VCaP (cell line): ENCODE measurements around the gene SLC16A4.

Source experiments
- H3K27ac ChIP-seq: fragments of 450-650 bp; 2 replicates; pipeline ENCODE4 v1.5.1; 2017
- TF ChIP-seq, protein P1 (sequence below): fragments of 450-650 bp; conservative IDR thresholded peaks from 2 replicates; pipeline ENCODE4 v1.5.1; 2017; ENCODE audit warnings: mild to moderate bottlenecking, moderate library complexity

SLC16A4 gene

DNA sequence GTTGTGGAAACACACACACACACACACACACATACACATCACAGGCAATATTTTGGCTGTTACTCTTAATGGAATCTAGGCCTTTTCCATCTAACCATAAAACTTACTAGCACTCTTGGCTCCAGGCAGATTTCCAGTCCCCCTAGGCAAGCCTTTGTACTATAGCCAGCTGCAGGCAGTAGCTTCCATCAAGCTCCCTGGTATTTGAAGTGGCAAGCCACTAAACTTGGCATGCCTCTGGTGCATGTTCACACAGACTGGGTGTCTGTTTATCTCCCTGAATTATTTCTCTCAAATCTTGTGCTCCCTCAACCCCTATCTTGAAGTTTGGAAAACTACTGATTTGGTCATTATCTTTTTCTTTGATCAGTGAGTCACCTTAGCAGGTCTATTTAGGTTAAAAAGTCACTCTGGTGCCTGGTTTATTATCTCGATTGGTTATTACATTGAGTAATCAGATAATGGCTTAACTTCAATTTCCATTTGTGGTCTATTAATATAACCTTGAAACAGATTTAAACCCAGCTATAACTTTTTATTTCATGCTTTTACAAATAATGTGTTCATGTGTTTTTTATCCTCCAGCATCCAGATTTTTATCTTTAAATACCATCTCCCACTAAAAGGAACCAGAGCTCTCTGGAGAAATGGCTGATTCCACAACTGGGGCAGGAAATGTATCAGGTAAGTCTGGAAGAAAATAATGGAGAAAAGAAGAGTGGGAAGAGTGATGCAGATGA is 54.4 kb downstream of the SLC16A4 start:
- peak overlapping the region; percentile 97 for H3K27ac ChIP-seq
- TF ChIP-seq, protein P1, sequence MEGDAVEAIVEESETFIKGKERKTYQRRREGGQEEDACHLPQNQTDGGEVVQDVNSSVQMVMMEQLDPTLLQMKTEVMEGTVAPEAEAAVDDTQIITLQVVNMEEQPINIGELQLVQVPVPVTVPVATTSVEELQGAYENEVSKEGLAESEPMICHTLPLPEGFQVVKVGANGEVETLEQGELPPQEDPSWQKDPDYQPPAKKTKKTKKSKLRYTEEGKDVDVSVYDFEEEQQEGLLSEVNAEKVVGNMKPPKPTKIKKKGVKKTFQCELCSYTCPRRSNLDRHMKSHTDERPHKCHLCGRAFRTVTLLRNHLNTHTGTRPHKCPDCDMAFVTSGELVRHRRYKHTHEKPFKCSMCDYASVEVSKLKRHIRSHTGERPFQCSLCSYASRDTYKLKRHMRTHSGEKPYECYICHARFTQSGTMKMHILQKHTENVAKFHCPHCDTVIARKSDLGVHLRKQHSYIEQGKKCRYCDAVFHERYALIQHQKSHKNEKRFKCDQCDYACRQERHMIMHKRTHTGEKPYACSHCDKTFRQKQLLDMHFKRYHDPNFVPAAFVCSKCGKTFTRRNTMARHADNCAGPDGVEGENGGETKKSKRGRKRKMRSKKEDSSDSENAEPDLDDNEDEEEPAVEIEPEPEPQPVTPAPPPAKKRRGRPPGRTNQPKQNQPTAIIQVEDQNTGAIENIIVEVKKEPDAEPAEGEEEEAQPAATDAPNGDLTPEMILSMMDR: no peak

DNA sequence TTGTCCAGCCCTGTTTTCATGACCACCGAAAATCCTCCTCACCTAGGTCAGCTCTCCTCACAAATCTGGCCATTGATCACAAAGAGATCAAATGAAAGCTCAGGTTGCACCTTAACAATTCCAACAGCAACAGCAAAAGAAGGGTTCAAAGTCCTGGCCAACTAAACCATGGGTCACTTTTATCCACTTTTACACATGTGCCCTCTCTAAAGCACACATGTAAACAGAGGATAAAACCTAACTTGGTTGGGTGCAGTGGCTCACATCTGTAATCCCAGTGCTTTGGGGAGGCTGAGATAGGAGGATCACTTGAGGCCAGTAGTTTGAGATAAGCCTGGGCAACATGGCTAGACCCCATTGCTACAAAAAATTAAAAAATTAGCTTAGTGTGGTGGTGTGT is 55.6 kb downstream of the SLC16A4 start:
- TF ChIP-seq, protein P1: no peak

DNA sequence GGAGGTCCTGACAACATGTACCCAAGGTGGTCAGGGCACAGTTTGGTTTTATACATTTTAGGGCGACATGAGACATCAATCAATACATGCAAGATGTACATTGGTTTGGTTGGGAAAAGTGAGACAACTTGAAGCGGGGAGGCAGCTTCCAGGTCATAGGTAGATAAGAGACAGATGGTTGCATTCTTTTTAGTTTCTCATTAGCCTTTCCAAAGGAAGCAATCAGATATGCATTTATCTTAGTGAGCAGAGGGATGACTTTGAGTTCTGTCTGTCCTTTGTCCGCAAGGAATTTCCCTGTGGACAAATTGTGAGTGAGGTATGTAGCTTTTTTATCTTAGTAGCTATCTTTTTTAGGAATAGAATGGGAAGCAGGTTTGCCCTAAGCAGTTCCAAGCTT is 62.1 kb downstream of the SLC16A4 start:
- H3K27ac ChIP-seq: no peak overlapping the region
- TF ChIP-seq, protein P1: no peak

More for the DNA sequence above, 55.6 kb downstream of the SLC16A4 start:
- peak overlapping the region; percentile 97 for H3K27ac ChIP-seq

DNA sequence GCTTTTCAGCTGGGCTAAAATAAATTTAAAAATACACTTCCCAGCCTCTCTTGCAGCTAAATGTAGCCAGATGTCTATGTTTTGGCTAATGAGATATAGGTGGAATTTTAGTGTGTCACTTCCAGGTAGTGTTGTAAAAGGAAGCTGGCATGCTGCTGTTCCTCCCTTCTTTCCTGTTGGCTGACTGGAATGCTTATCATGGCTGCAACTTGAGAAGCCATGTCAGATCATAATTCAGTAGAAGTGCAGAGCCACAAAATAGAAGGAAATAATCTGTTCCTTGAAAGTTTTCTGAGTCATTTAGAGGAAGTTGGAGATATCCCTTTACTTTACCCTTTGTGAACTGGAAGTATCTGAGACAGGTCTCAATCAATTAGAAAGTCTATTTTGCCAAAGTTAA is 62.6 kb downstream of the SLC16A4 start:
- TF ChIP-seq, protein P1: no peak

DNA sequence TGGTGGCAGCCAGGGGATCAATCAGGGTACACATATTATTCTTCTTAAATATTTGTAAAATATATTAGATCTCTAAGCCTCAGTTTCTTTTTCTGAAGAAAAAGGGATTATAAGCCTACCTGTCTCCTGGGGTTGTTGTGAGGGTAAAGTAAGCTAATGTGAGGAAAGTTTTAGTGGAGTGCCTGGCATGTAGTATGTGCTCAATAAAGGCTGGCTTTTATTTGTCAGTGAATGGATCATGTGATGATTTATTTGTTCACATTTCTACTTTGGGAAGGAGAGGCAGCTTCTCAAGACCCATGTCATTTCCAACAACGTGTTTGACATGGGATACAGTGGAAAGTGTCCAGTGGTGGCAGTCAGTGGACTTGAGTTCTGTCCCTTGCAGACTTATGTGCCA is 64.0 kb downstream of the SLC16A4 start:
- H3K27ac ChIP-seq: no peak overlapping the region
- TF ChIP-seq, protein P1: no peak

More for the DNA sequence above, 62.6 kb downstream of the SLC16A4 start:
- H3K27ac ChIP-seq: no peak overlapping the region

DNA sequence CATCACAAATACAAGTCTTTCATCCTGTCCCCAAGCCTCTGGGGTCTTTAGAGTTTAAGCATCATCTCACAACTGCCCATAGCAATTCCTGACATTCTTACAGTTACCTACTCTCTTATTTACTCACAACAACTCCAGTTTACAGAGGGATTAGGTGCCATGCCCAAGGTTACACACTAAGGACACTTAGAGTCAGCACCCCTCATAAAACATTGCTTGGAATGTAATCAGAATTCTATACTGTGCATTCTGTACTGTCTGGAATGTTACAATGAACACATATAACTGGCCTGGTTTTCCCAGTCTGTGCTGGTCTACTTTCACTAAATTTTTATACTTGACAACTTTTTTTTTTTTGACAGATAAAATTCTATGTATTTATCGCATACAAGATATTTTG is 66.2 kb downstream of the SLC16A4 start:
- TF ChIP-seq, protein P1: no peak
- no peak overlapping the region for H3K27ac ChIP-seq

DNA sequence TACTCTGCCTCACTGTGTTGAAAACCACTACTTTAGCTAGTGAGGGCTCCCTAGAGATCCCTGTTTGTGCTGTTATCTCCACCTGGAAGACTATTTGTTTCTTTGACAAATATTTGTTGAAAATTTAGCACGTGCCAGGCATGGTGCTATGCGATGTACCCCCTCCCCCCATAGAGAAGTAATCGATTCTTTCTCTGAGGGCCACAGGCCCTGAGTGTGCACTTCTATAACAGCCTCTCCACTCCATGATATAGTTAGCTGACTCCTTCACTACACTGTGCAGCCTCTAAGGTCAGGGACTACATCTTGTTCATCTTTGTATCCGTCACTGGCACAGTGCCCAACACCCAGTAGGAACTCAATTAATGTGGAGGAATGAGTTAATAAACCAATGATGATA is 69.0 kb downstream of the SLC16A4 start:
- TF ChIP-seq, protein P1: no peak
- H3K27ac ChIP-seq: no peak overlapping the region
